B cell (primary cell): ENCODE data around the gene PMIS2. TPM values are rescaled to one million over a fixed set of nuclear protein-coding genes. Genes with fewer than 3 reads are reported as not detected.

Source experiments
- ATAC-seq: fragments of 200-7000 bp; cut with Tn5 transposase; one replicate; pipeline ENCODE4 v1.10.0; 2021; ENCODE audit warnings: low read depth, mild to moderate bottlenecking, moderate number of reproducible peaks, moderate library complexity
- CTCF ChIA-PET: fragments of 350-600 bp; sonication (Branson Sonifier 250); formaldehyde crosslinking; loops from one replicate; lab custom pipeline; 2021; ENCODE audit warnings: antibody characterized with exemption, inconsistent platforms; lab: Charles Lee
- POLR2A ChIA-PET: fragments of 350-600 bp; sonication (Branson Sonifier 250); formaldehyde crosslinking; loops from one replicate; lab custom pipeline; 2021; ENCODE audit warnings: antibody characterized with exemption; lab: Charles Lee
- DNase-seq: peaks from one replicate; pipeline ENCODE4 v3.0.0; 2013
- H2AFZ ChIP-seq: 2 replicates; pipeline ENCODE4 v1.6.1; 2012; ENCODE audit warnings: mild to moderate bottlenecking, low read depth, low read length; ENCODE audit not compliant: insufficient read depth, poor library complexity, severe bottlenecking
- H3K27ac ChIP-seq, 2 donors: 1 replicate in 1 of 2; 2 replicates in 1 of 2; pipeline ENCODE4 v1.5.1; 2012 to 2013; ENCODE audit warnings: low read length in 2 of 2, mild to moderate bottlenecking in 2 of 2, moderate library complexity in 1 of 2
- H3K27me3 ChIP-seq, 4 experiments: fragments of 200-600 bp in 1 of 4; sonication (generic) in 1 of 4; replicated peaks in 1 of 4; 1 replicate in 2 of 4; 2 replicates in 2 of 4; pipeline versions ENCODE4 v1.6.1 to v1.7.0; 2013 to 2016; ENCODE audit warnings: low read length in 3 of 4, mild to moderate bottlenecking in 2 of 4, mixed read lengths in 1 of 4, moderate library complexity in 1 of 4; ENCODE audit not compliant: insufficient read depth in 4 of 4, control insufficient read depth in 3 of 4; ENCODE audit errors: control extremely low read depth in 1 of 4
- H3K36me3 ChIP-seq, 2 experiments: replicated peaks in 1 of 2; 1 replicate in 1 of 2; 2 replicates in 1 of 2; pipeline versions ENCODE4 v1.6.1 to v1.7.1; 2013; ENCODE audit warnings: low read length in 1 of 2; ENCODE audit not compliant: insufficient read depth in 2 of 2, control insufficient read depth in 1 of 2; ENCODE audit errors: control extremely low read depth in 1 of 2, extremely low read depth in 1 of 2
- H3K4me1 ChIP-seq, 2 donors: fragments of 200-600 bp in 1 of 2; sonication (generic) in 1 of 2; 1 replicate in 1 of 2; 2 replicates in 1 of 2; pipeline versions ENCODE4 v1.5.1 to v1.6.1; 2013 to 2017; ENCODE audit warnings: low read length in 2 of 2; ENCODE audit not compliant: control insufficient read depth in 2 of 2, insufficient read depth in 2 of 2
- H3K4me2 ChIP-seq: replicated peaks from 2 replicates; pipeline ENCODE3; 2012; ENCODE audit warnings: mild to moderate bottlenecking, low read depth, low read length; ENCODE audit not compliant: poor library complexity, severe bottlenecking
- H3K4me3 ChIP-seq, 5 experiments: fragments of 200-600 bp in 1 of 5; sonication (generic) in 1 of 5; 1 replicate in 3 of 5; 2 replicates in 2 of 5; pipeline versions ENCODE4 v1.5.1 to v1.7.0; 2011 to 2016; ENCODE audit warnings: low read length in 4 of 5, mild to moderate bottlenecking in 4 of 5, low read depth in 2 of 5, control low read depth in 1 of 5, moderate library complexity in 1 of 5; ENCODE audit not compliant: insufficient read depth in 1 of 5; ENCODE audit errors: control extremely low read depth in 1 of 5, extremely low read depth in 1 of 5
- H3K79me2 ChIP-seq: fragments of 200-600 bp; sonication (generic); one replicate; pipeline ENCODE4 v1.6.0; 2016; ENCODE audit warnings: low read length; ENCODE audit not compliant: control insufficient read depth, insufficient read depth
- H3K9ac ChIP-seq: fragments of 200-600 bp; sonication (generic); 2 replicates; pipeline ENCODE4 v1.6.1; 2017; ENCODE audit warnings: mild to moderate bottlenecking, low read length, moderate library complexity
- H3K9me3 ChIP-seq, 3 donors: one replicate each; pipeline versions ENCODE4 v1.6.1 to v1.7.1; 2013; ENCODE audit warnings: low read length in 2 of 3; ENCODE audit not compliant: control insufficient read depth in 2 of 3, insufficient read depth in 1 of 3; ENCODE audit errors: control extremely low read depth in 1 of 3
- H4K20me1 ChIP-seq: 2 replicates; pipeline ENCODE4 v1.6.0; 2012; ENCODE audit warnings: mild to moderate bottlenecking, low read length; ENCODE audit not compliant: insufficient read depth, control insufficient read depth, poor library complexity, severe bottlenecking
- H3K27ac Mint-ChIP-seq: one replicate; pipeline ENCODE4 v1.8.0; 2021; ENCODE audit warnings: mixed read lengths
- H3K27me3 Mint-ChIP-seq: one replicate; pipeline ENCODE4 v1.8.0; 2021; ENCODE audit warnings: mixed read lengths
- H3K4me1 Mint-ChIP-seq: one replicate; pipeline ENCODE4 v1.8.0; 2021; ENCODE audit warnings: mixed read lengths
- H3K4me3 Mint-ChIP-seq: one replicate; pipeline ENCODE4 v1.8.0; 2021; ENCODE audit warnings: mixed read lengths
- H3K9me3 Mint-ChIP-seq: one replicate; pipeline ENCODE4 v1.8.0; 2022; ENCODE audit warnings: mixed read lengths; ENCODE audit not compliant: insufficient read depth
- CTCF ChIP-seq: fragments of 200-600 bp; IDR thresholded peaks from one replicate; pipeline ENCODE4 v1.8.0; 2022; ENCODE audit warnings: antibody characterized with exemption, mild to moderate bottlenecking
- EZH2 ChIP-seq: IDR thresholded peaks from 2 replicates; pipeline ENCODE4 v1.6.1; 2012; ENCODE audit warnings: borderline replicate concordance, low read depth, mild to moderate bottlenecking, moderate library complexity, low read length; ENCODE audit not compliant: insufficient read depth, poor library complexity, severe bottlenecking
- WGBS: methylation state at CpG from one replicate; pipeline ENCODE4 v1.1.5; 2013; ENCODE audit warnings: missing lambda C conversion rate; ENCODE audit not compliant: insufficient coverage; 5-methylcytosine and 5-hydroxymethylcytosine counted together
- intact Hi-C: fragments of 100-400 bp; cut with micrococcal nuclease; formaldehyde crosslinking; loops from one replicate; pipeline ENCODE4 v1.10.0; 2022
- polyA plus RNA-seq: library from polyadenylated mRNA; depleted of rRNA; stranded (reverse); fragments of >200 nt; gene quantifications from 2 replicates; pipeline ENCODE4 v1.2.3, GENCODE V29; 2012
- total RNA-seq, 2 donors: library from RNA; stranded (reverse); fragments of 120-200 nt in 1 of 2; gene quantifications; 1 replicate in 1 of 2; 2 replicates in 1 of 2; pipeline versions ENCODE4 v1.2.3 to v1.2.4, GENCODE V29; 2013 to 2022

PMIS2 gene
- total and polyA plus RNA-seq, 2 donors (not counting 1 experiment from before 2014, with no cell fraction given) = not detected

- no peak for DNase-seq
- ChIA-PET POLR2A (no interaction called here), CTCF (interaction anchor here (0.7 to 1.6 kb wide), 6 partner anchors 9 to 94 kb away, joined by 3 to 4 read pairs (median 3); no protein-coding TSS in a partner anchor)
- Histone ChIP-seq H2AFZ (no peak overlapping the region), H3K27me3 (no peaks in the 10 kb centered on the region), H3K4me2 (no peak overlapping the region), H3K27ac (no peak overlapping the region), H3K36me3 (peaks cover 0 to 11% of the 10 kb centered on the region in 2 experiments), H3K79me2 (peaks cover 28% of the 10 kb centered on the region), H4K20me1 (no peaks in the 10 kb centered on the region), H3K4me1 (peaks cover 11 to 17% of the 10 kb centered on the region in 2 donors), H3K4me3 (no peak overlapping the region), H3K9ac (no peak overlapping the region), H3K9me3 (no peaks in the 10 kb centered on the region)
- WGBS = 96% methylated on average over 15 of the region's 15 CpGs
- peaks cover 3% of the 10 kb centered on the region for H3K27me3 Mint-ChIP-seq
- TF ChIP-seq CTCF (no peak), EZH2 (no peak)
- no peaks in the 10 kb centered on the region for H3K9me3 Mint-ChIP-seq
- no peak overlapping the region for H3K4me3 Mint-ChIP-seq
- peaks cover 21% of the 10 kb centered on the region for H3K4me1 Mint-ChIP-seq
- intact Hi-C loops = loop anchor here (1.0 to 5.0 kb wide), 2 partner anchors 152 to 167 kb away; partner anchors contain the start of gene ZBTB32
- no peak for ATAC-seq
- H3K27ac Mint-ChIP-seq = no peak overlapping the region
Measured at GRCh38 chr19:35549879-35550523, 36.0 kb upstream of the PMIS2 start.

- no peak overlapping the region for H3K4me3 ChIP-seq
- Mint-ChIP-seq H3K9me3 (no peaks in the 10 kb centered on the region), H3K27ac (no peak overlapping the region), H3K4me1 (peaks cover 19% of the 10 kb centered on the region), H3K27me3 (peaks cover 3% of the 10 kb centered on the region), H3K4me3 (no peak overlapping the region)
- DNase-seq (no peak), ATAC-seq (no peak)
- H3K4me2 ChIP-seq = no peak overlapping the region
- H3K4me1 ChIP-seq = peaks cover 7 to 10% of the 10 kb centered on the region in 2 donors
- H3K9me3 ChIP-seq = no peaks in the 10 kb centered on the region
- CTCF ChIA-PET = no interaction called here
- TF ChIP-seq EZH2 (no peak), CTCF (no peak)
- H3K9ac ChIP-seq = no peak overlapping the region
- no peak overlapping the region for H3K27ac ChIP-seq
- intact Hi-C loops = no loop called here
- peaks cover 27% of the 10 kb centered on the region for H3K79me2 ChIP-seq
- H3K27me3 ChIP-seq = peaks cover 0 to 3% (median 0%) of the 10 kb centered on the region in 4 experiments
- H4K20me1 ChIP-seq = no peaks in the 10 kb centered on the region
- POLR2A ChIA-PET = no interaction called here
- peaks cover 0 to 11% of the 10 kb centered on the region in 2 experiments for H3K36me3 ChIP-seq
- no peak overlapping the region for H2AFZ ChIP-seq
- 95% methylated on average over 19 of the region's 21 CpGs for WGBS
Measured at GRCh38 chr19:35551091-35551810, 34.7 kb upstream of the PMIS2 start.
